GM23338 (cell line): ENCODE results near the gene ACSF3. TPM values are rescaled to one million over a fixed set of nuclear protein-coding genes. Genes with fewer than 3 reads are reported as not detected.

ENCODE experiments used
- REST ChIP-seq: IDR thresholded peaks from one replicate; pipeline ENCODE4 v1.6.1; 2018; ENCODE audit warnings: antibody characterized with exemption; ENCODE audit not compliant: unreplicated experiment
- STAT1 ChIP-seq: IDR thresholded peaks from one replicate; pipeline ENCODE4 v1.6.1; 2016; ENCODE audit warnings: antibody characterized with exemption; ENCODE audit not compliant: unreplicated experiment
- ZNF114 ChIP-seq: fragments of 250-450 bp; sonication (Bioruptor Pico); IDR thresholded peaks from 2 replicates; pipeline ENCODE4 v1.5.0; 2020; ENCODE audit warnings: mild to moderate bottlenecking, moderate library complexity
- ZNF331 ChIP-seq: fragments of 250-450 bp; sonication (Bioruptor Pico); IDR thresholded peaks from 2 replicates; pipeline ENCODE4 v1.5.0; 2020; ENCODE audit warnings: low read depth, mild to moderate bottlenecking, moderate library complexity
- ZNF462 ChIP-seq: fragments of 250-450 bp; sonication (Bioruptor Pico); IDR thresholded peaks from 2 replicates; pipeline ENCODE4 v1.5.0; 2020; ENCODE audit warnings: mild to moderate bottlenecking, moderate library complexity
- polyA plus RNA-seq: library from polyadenylated mRNA; unstranded; fragments of >200 nt; fragmentation: Nextera tagmentation; extraction: Ambion mirVana; gene quantifications from 2 replicates; pipeline ENCODE4 v1.2.1, GENCODE V29; 2016
- total RNA-seq: library from RNA; depleted of rRNA; stranded (reverse); fragments of >200 nt; shearing (Covaris generic); gene quantifications from 2 replicates; pipeline ENCODE4 v1.2.3, GENCODE V29; 2014; rRNA removed

ACSF3 gene
- total and polyA plus RNA-seq, 2 experiments from 2014 or later, result 12.8 to 23.1 TPM

GRCh38 chr16:89202422-89203215 lies 109.0 kb downstream of the ACSF3 start (continued):
- no peak for TF ChIP-seq ZNF462
- no peak for TF ChIP-seq REST
- no peak for TF ChIP-seq ZNF114 (CRISPR knock-in tag)
- no peak for TF ChIP-seq ZNF331 (CRISPR knock-in tag)
- TF ChIP-seq STAT1, result no peak

Other genes starting within 250 kb of the ACSF3 start
- gene GALNS, start 236.9 kb upstream of the ACSF3 start, total RNA-seq, result 16.4 and 18.8 TPM in 2 replicates
- 9.7 TPM in 2 replicates for gene GALNS, start 236.9 kb upstream of the ACSF3 start, polyA plus RNA-seq
- 59.3 and 68.8 TPM in 2 replicates for gene TRAPPC2L, start 236.7 kb upstream of the ACSF3 start, total RNA-seq
- 167 and 171 TPM in 2 replicates for gene TRAPPC2L, start 236.7 kb upstream of the ACSF3 start, polyA plus RNA-seq
- not detected in 2 replicates for gene PABPN1L, start 227.2 kb upstream of the ACSF3 start, total RNA-seq
- not detected in 2 replicates for gene PABPN1L, start 227.2 kb upstream of the ACSF3 start, polyA plus RNA-seq
- 0.85 and 1.5 TPM in 2 replicates for gene CBFA2T3, start 116.6 kb upstream of the ACSF3 start, total RNA-seq
- 0.70 and 0.87 TPM in 2 replicates for gene CBFA2T3, start 116.6 kb upstream of the ACSF3 start, polyA plus RNA-seq
- 0.12 and 1.0 TPM in 2 replicates for gene CDH15, start 77.9 kb downstream of the ACSF3 start, total RNA-seq
- gene CDH15, start 77.9 kb downstream of the ACSF3 start, polyA plus RNA-seq, result 0.61 and 0.63 TPM in 2 replicates
- gene SLC22A31, start 106.7 kb downstream of the ACSF3 start, total RNA-seq, result 7.9 and 13.8 TPM in 2 replicates
- gene SLC22A31, start 106.7 kb downstream of the ACSF3 start, polyA plus RNA-seq, result 2.1 TPM in 2 replicates
- 18.1 and 43.4 TPM in 2 replicates for gene ZNF778, start 123.9 kb downstream of the ACSF3 start, total RNA-seq
- 5.4 and 7.9 TPM in 2 replicates for gene ZNF778, start 123.9 kb downstream of the ACSF3 start, polyA plus RNA-seq